GM18517 (cell line): ENCODE measurements around the gene CATSPER3.

Experiments used
- ATAC-seq: cut with Tn5 transposase; IDR thresholded peaks from one replicate; pipeline ENCODE4 v1.9.1; 2021; ENCODE audit warnings: mild to moderate bottlenecking, moderate library complexity; ENCODE audit not compliant: unreplicated experiment

Gene CATSPER3

DNA sequence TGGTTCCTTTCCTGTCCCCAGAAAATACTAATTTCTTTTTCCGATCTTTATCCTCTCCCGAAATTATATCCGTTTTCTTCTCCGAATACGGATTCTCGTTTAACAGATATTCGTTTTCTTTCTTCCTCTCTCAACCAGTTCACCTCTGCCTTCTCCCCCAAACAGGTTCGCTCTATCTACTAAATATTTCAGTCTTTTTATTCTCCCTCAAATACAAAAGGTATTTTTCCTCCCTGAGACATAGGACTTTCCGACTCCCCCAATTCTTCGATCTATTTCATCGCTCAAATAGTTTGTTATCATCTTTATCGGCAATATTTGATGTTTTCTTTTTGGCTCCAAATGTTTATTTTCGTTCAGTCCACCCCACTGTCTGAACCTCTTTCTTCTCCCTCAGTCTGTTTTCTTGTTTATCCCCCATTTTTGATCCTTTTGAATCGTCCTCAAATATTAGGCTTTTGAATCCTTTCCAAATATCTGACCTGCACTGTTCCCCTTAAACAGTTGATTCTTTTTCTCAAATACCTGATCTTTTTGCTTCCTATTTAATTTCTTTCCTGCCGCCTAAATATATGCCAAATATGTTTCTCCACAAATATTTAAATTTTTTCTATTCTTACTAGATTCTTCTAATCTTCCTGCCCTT, 61.9 kb downstream of the CATSPER3 start:
- ATAC-seq, result no peak

DNA sequence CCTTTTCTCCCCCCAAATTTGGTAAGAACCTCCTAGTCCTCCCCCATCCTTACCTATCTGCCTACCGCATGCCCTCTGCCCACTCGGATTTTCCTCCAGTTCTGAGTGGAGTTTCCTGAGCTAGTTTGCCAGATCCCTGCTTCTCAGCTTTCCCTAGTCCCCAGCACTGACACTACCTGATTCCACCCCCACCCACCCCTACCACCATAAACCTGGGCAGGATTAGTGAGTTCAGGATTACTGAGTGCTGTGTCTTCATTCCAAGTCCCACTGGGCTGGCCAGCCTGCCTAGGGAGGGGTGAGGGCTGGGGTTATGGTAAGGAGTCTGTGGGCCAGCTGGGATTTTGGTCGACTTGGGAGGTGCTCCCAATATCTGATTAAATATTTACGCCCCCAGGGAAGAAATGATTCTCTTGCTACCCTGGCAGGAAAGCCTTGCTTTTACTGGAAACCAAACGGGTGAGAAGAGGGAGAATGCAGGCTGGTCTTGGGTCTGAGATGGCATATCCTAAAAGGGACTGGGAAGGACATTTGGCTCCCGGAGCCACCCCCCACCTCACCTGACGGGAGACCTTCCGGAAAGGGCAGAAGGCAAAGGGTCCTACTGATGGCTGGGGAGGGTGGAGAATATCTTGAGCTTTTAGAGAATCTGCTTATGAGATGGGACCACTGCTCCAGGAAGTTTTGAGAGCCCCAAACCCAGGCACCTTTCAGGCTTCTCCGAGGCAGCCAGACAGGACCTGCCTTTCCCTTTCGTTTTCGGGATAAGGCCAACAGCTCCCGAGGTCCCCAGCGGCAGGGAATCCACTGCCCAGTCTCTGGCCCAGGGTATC, 62.6 kb downstream of the CATSPER3 start:
- no peak for ATAC-seq

DNA sequence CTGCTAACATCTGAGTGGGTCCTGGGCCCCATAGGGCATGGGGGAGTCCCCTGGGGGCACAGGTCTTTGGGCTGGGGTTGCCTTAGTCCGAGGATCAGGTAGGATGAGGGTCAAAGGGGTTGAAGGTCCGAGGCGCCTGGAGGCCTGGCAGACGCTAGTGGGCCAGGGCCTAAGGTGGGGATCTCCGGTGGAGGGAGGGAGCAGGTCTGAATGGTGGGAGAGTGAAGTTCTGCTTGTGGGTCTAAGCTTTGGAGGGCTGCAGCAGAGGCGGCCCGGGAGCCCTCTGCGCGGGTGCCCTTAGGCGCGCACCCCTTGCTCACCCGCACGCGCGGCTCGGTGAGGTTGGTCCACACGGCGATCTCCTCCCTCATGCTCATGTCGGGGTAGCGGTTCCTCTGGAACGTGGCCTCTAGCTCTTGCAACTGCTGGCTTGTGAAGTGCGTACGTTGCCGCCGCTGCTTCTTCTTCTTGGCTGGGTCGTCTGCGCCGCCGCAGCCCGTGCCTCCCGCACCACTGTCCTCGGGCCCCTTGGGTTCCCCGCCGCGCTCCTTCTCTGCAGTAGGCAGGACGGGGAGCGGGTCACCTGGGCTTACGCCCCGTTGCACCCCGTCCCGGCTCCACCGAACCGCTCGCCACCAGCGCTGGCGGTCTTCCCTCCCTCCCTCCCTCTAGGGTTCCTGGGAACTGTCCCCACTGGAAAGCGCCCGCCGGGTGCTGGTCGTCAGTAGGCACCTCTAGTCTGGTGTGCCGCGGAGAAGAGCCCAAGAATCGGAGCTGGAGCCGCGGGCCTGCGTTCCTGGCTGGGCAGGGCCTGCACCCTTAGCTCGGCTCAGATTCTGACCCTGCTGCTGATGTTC, 63.5 kb downstream of the CATSPER3 start:
- no peak for ATAC-seq

DNA sequence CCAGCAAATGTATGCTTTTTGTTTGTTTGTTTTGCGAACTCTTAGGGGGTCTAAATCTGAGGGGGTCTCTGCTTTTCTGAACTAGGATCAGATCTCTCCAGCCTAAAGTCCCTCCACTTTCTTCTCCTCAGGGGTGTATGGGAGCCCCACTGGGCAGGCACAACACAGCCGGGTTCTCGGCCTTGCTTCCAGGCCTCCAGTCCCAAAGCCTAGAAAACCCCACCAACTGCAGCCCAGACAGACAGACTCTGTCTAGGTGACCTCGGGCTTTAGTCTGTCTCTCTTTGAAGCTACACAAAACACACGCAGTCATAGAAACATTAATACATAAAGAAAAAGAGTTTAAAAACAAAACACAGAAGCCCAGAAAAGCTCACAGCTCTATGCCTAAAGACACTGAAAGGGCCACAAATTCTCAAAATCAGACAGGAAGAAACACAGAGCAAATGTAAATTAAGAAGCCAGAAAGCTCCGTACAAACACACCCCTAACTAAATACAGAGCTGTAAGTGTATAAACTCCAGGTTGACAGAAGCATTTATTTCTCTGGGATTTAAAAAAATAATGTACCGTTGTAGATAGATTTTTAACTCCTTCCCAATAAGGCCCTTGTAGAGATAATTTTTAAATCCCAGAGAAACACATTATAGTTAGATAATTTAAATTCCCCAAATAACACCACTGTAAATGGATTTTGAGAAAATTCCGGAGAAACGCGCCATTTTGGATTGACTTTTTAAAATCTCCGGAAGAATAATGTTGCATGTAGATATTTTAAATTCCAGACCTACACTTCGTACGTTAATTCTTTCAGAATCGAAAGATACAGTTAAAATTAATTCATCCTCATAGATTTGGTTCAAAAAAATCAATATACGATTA, 64.3 kb downstream of the CATSPER3 start:
- no peak for ATAC-seq

DNA sequence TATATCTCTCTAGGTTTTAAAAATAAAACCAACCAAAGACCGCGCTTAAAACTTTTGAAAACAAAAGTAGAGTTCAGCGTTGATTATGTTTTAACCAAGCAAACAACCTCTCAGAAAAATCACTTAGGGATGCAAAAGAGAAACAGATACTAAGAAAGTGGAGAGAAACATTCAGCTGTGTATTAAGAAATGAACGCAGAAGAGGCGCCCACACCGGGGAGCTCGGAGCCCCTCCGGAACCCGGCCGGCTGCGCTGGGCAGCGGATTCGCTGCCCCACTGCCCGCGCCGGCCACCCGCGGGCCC, 64.9 kb downstream of the CATSPER3 start:
- ATAC-seq, result no peak

DNA sequence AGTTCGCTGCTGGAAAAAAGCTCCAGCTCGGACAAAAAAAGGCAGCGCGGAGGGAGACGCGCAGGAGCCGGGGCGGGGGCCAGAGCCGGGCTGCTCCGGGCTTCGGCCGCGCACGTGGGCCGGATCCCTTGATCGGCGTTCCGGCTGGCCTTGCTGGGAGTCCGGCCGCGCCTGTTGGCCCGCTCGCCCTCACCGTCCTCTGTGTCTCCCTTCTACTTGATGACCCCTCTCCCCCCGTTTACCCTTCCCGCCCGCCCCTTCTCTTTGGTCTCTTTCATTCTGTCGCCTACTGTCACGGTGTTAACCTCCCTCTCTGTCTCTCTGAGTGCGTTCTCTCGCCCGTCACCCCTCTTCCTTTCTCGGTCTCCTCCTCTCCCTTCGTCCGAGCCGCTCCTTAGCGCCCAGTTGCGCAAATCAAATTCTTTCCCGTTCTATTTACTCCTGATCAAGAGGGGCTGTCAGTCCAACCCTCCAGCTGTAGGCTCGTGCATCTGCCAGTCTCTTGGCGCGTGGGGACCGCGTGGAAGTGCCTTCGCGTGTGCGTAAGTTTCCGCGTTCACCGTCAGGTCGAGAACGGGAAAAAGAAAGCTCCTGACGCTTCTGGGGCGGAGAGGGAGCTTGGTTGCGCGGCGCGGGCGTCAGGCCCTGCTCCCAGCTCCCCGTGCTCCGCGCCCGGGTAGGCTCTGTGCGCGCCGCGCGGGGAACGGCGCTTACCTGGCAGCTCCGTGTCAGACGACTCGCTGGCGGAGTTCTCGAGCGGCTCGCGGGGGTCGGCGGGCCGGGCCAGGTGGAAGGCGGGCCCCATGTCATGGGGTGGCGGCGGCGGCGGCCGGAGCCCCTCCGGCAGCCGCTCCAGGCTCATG, 65.5 kb downstream of the CATSPER3 start:
- ATAC-seq, result no peak

DNA sequence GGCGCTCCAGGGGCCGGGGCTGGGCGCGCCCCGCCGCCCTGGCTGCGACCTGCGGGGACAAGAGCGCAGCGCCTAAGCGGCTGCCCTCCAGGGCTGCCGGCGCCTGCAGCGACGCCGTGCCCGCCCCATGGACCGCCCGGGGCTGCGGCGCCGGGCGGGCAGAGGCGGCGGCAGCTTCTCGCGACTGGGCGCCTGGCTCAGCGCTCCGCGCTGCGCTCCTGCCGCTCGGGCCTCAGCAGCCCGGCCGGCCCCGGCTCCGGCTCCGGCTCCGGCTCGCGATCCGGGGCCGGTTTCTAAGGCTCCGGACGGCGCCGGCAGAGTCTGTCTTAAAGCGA, 66.2 kb downstream of the CATSPER3 start, which contains the start of gene PITX1:
Gene PITX1, minus strand, starts transcription at position 328 of the 335 bp plus-strand sequence. CDS start 347 bp downstream, outside the sequence.
- ATAC-seq, result no peak

DNA sequence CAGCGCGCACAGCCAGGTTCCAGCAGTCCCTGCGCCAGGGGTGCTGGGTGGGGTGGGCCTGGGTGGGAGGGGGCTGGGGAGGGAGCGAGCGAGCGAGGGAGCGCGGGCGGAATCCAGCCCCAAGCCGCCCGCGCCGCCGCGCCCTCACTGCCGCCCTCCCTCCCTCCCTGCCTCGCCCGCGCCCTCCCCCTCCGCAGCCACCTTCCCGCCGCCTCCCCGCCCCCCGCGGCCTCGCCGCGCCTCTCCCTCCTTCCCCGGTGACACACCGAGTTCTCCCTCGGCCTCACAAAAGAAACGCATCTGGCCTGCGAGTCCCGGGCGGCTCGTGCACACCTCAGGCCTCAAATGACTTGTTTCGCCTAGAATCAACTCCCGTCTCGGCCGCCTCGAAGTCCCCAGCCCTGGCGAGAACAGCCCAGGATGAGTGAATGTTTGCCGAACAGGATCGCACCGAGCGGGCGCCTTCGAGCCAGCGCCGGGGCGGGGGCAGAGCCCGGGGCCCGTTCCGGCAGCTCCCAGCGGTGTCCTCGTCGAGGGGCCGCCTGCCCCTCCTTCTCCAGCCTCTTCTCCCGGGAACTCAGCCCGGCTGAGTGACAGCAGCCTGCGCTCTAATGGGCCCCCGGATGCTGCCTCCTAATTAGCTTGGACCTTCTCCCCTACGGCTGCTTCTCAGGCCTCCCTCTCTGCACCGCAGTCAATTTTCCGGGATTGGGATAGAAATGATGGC, 66.7 kb downstream of the CATSPER3 start:
- ATAC-seq, result no peak

DNA sequence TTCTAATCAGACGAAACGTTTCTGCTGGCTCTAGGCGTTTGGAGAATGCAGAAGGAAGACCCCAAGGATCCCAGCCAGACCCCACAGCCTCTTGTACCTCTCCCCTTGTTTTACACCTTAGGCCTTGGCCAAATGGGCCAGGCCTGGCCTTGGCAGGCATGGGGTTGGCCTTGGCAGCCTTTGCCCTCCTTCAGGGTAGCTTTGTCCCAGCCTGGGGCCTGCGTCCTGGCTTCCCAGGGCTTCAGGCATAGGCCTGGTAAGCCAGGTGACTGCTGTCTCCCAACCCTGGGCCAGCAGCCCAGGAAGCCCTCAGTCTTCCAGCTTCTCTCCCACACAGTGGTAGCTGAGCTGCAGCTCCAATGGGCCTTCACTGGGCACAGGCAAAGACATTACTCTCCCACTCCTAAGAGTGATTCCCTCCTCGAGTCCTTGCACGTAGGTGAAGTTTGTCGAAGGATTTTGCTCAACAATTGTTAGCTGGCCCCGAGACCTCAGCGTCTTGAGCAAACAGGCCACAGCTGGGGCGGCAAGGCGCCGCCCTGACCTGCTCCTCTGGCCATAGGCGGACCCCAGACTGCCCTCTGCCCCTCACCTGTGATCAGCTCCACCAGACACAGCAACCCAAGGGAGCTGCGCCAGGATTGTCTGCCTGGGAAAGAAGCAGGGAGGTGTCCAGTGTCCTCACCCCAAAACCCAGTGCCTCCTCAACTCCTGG, 67.4 kb downstream of the CATSPER3 start:
- no peak for ATAC-seq

DNA sequence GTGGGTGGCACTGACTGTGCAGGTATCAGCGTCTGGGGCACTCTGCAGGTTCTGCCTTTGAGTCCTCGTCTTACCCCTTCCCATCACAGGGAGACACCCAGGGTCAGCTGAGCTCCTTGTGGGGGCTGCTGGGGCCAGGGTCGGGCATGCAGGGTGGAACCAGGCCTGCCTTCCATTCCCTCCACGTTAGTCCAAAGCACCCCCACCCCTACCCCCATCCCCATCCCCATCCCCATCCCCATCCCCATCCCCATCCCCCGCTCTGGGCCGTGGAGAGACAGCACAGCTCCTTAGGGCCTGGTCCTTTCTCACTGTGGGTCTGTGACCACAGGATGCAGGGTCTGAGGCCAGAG, 67.9 kb downstream of the CATSPER3 start:
- ATAC-seq, result no peak

DNA sequence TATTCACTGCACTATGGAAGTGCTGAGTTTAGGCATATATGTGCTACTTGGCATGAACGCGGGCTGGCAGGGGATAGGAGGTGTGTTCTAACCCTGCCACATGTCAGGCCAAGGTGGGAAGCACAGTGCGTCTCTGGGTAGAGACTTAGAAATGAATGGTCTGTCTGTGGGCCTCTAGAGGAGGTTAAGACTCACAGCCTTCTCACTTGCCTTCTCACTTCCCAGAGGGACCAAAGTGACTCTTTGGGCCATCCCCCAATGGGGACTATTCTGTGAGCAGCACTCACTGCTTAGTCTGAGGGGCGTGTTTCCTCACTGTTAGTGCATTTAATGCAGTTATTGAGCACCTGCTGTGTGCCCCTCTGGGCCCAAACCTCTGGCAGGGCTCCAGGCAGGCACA, 68.7 kb downstream of the CATSPER3 start:
- no peak for ATAC-seq

DNA sequence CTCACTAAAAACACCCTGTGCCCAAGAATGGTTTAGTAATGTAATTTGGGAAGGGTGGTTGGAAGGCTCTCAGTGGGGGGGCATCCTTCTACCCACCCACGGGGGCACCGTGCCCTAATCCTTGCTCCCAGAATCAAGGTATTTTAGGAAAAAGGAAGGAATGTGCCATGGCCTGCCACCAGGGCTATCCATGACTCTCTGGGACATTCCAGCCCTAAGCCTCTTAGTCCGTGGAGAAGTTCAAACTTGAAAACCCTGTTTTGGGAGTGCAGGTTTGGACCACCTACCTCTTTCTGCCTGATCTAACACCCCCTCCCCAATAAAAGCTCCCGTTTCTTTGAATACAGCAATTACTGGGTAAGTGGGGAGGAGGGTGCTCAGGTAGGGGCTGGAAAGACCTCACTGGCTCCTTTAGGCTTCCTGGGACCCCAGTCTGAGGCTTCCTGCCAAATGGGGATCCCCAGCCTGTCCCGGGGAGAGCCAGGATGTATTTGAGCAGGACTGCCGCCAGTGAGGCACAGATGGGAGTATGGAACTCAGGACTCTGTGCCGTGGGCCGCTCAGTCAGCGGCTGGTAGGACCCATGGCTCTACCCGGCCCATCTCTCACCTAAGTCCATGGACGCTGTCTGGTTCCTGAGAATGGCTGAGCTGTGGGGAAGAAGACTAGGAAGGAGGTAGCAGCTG, 70.0 kb downstream of the CATSPER3 start:
- ATAC-seq, result no peak

DNA sequence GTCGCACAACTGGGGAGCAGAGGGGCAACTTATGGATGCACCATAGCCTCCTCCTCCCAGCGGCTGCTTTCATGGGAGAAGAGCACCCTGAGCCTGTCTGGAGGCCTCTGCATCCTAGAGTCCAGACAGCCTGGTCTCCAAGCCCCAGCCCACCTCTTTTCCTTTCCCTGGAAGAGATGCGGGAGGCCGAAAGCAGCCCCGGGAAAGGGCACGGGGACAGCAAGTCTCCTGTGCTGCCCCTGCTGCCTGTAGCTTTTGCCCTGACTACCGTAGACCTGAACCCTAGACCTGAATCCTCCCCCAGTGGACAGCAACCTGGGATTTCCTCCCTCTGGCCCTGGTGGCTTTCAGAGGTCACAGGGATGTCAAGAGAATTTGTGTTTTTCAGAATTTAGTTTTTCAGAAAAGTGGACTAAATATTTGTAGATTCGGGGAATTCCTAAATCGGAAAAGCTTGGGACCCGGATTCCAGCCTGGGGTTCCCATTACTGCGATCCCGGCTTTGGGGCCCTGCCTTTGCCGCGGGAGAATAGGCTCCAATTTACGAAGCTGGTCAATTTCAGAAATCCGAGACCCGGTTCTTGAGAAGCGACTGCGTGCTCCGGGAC, 70.6 kb downstream of the CATSPER3 start:
- no peak for ATAC-seq

DNA sequence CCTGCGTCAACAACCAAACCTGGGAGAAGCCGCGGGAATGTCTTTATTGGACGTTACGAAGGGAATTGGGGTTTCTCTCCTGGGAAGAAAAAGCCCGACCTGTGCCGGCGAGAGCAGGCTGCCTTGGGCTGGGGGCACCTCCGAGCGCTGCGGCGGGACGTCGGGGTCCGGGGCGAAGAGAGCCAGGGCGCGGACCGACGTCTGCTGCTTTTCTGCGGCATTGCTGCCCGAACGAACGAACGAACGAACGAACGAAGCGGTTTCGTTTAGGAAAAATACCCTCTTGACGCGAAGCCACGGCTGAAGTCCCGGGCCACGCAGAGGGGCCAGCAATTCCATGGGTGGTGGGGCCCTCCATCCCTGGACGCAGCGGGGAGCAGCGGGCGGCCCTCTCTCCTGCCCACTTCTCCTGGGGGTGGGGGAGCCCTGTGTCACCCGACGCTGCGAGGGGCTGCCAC, 71.1 kb downstream of the CATSPER3 start:
- ATAC-seq, result no peak

DNA sequence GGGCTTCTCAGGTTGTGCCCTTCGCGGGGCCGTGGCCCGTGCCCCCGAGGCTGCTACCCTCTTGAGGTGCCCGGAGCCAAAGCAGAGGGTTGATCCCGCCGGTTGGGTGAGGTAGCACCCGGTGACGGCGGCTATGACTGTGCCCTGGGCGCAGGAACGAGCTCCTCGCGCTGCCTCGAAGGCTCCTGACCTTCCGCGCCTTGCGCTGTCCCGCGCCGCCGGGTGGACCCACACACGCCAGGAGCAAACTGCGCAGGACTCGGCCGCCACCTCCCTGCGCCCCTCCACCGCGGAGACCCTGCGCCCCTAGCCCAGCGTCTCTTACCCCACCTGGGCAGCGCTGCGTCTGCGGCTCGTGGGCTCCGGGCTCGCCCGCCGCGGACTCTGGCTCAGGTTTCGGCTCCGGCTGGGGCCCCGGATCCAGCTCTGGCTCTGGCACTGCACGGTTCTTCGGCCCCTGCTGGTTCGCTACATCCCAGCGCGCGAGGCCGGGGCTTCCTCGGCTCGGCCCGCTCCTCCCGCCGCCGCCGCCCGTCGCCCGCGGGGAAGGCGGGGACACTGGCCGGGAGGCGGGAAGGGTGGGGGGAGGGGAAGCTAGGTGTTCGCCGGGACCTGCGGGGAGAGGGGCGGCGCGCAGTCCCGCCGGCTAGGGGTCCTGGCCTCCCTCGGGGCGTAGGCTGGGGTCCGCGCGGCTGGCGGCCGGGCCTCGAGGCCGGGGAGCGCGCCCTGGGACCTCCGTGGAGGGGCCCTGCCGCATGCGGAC, 71.7 kb downstream of the CATSPER3 start:
- ATAC-seq, result no peak

DNA sequence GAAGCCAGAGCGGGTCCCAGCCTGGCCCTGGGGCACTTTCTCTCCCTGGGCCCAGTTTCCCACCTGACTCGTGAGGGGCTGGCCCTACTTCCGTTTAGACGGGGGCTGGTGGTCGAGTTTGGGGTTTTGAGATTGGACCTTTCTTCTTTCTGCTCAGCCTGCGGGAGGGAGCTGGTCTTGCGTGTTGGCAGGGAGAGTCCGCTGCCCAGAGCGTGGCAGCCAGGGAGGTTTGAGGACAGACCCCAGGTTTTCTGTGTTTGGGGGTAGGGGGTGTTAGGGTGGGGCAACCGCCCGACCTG, 72.3 kb downstream of the CATSPER3 start:
- no peak for ATAC-seq
